NT2/D1 (cell line): ENCODE measurements around the gene WDFY4.

ENCODE experiments used
- DNase-seq: peaks from one replicate; pipeline ENCODE4 v3.0.0-alpha.2; 2011; ENCODE audit warnings: low read depth, low spot score
- H3K27me3 ChIP-seq: 2 replicates; pipeline ENCODE4 v1.6.0; 2011; ENCODE audit warnings: mild to moderate bottlenecking; ENCODE audit not compliant: insufficient read length, insufficient read depth
- H3K36me3 ChIP-seq: 2 replicates; pipeline ENCODE4 v1.6.1; 2011; ENCODE audit warnings: mild to moderate bottlenecking, low read length, mixed read lengths; ENCODE audit not compliant: insufficient read depth, insufficient read length
- H3K4me1 ChIP-seq: 2 replicates; pipeline ENCODE4 v1.5.1; 2011; ENCODE audit not compliant: insufficient read depth, insufficient read length
- H3K4me3 ChIP-seq: 2 replicates; pipeline ENCODE4 v1.5.1; 2011; ENCODE audit warnings: low read depth; ENCODE audit not compliant: insufficient read length
- H3K9ac ChIP-seq: 2 replicates; pipeline ENCODE4 v1.6.0; 2011; ENCODE audit warnings: low read depth; ENCODE audit not compliant: insufficient read length
- H3K9me3 ChIP-seq: 2 replicates; pipeline ENCODE4 v1.5.1; 2011; ENCODE audit warnings: mild to moderate bottlenecking, low read length; ENCODE audit not compliant: insufficient read depth
- SUZ12 ChIP-seq: IDR thresholded peaks from 2 replicates; pipeline ENCODE4 v1.6.1; 2011; ENCODE audit not compliant: insufficient read length, insufficient read depth; ENCODE audit errors: extremely low read depth
- YY1 ChIP-seq: IDR thresholded peaks from 2 replicates; pipeline ENCODE4 v1.6.1; 2011; ENCODE audit not compliant: insufficient read length, insufficient read depth
- ZNF274 ChIP-seq: IDR thresholded peaks from 2 replicates; pipeline ENCODE4 v1.6.1; 2011; ENCODE audit warnings: mild to moderate bottlenecking, low read depth, low read length

The WDFY4 gene

DNA sequence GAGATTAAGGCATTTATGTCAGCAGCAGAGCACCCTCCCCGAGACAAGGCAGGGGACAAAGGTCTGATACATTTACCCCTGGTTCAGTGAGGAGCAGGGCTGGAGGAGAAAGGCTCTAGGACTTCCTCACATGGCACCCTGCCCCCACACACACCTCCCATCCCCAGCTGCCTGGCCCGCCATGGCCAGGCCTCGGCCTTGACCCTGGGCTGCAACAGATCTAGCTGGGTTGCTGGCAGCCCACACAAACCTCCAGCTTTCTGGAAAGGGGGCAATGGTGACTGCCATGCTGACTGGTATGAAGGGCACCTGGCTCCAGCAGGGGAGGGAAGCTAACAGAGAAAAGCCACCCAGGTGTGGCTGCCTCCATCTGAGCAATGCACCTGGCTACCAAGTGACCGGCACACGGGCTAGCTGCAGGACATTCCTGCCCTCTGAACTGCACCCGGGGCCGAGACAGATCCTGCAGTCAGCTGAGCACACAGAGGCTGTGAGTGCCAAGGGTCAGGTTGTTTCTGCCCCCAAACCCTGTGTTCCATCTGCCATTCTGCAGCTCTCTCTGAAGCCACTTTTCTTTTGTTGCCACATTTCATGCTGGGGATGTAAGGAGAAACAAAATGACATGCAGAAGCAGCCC is 340.8 kb downstream of the WDFY4 start:
- no peak overlapping the region for H3K9ac ChIP-seq
- no peak overlapping the region for H3K4me3 ChIP-seq
- no peak for TF ChIP-seq YY1
- no peak for TF ChIP-seq SUZ12
- TF ChIP-seq ZNF274 = no peak
- H3K36me3 ChIP-seq = no peaks in the 10 kb centered on the region
- no peaks in the 10 kb centered on the region for H3K9me3 ChIP-seq
- DNase-seq = no peak
- no peaks in the 10 kb centered on the region for H3K4me1 ChIP-seq
- H3K27me3 ChIP-seq = no peaks in the 10 kb centered on the region

DNA sequence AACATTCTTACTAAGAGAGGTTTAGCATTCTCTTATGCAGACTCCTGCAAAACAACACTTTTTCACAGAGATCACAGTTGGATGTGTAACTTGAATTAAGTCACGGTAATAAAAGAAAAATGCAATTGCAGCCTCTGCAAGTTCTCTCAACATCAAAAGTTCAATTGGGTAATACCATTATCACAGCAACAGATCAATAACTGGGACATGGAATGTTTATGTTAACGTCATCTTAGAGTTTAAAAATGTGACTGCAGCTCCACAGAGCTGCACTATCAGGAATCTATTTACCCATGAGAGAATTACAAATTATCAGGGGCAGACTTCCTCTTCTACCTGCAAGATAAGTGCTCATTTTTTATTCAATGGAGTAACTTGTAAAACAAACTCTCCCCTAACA is 344.0 kb downstream of the WDFY4 start:
- Histone ChIP-seq H3K27me3 (no peaks in the 10 kb centered on the region), H3K36me3 (no peaks in the 10 kb centered on the region), H3K9ac (no peak overlapping the region), H3K4me1 (no peaks in the 10 kb centered on the region), H3K4me3 (no peak overlapping the region), H3K9me3 (no peaks in the 10 kb centered on the region)
- TF ChIP-seq YY1 (no peak), SUZ12 (no peak), ZNF274 (no peak)
- DNase-seq = no peak

DNA sequence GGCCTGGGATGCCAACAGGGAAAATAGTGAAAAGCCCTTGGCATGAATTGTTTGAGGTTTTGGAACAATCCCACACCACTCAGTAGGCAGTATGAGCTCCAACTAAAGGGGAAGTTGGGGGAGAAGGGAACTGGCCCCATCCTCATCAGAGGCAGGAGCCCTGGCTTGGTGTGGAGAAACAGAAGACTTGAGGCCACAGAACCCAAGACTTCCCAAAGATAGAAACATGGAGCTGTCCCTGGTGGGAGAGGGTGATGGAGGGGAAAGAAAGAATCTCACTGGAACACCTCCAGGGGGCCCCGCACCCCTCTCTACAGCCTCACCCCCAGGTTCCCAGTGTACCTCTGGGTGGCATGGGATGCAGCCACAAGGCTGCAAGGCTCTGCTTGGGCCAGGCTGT is 345.0 kb downstream of the WDFY4 start:
- Histone ChIP-seq H3K27me3 (no peaks in the 10 kb centered on the region), H3K36me3 (no peaks in the 10 kb centered on the region), H3K9me3 (no peaks in the 10 kb centered on the region), H3K4me1 (no peaks in the 10 kb centered on the region), H3K9ac (no peak overlapping the region), H3K4me3 (no peak overlapping the region)
- DNase-seq = no peak
- TF ChIP-seq SUZ12 (no peak), ZNF274 (no peak)
